ENCODE measurements around the gene DIP2C. TPM values are rescaled to one million over a fixed set of nuclear protein-coding genes. Genes with fewer than 3 reads are reported as not detected.

Gene DIP2C
- total and polyA plus RNA-seq, 2 donors from 2014 or later, result 6.2 to 22.6 TPM

- no peak for TF ChIP-seq CTCF (IDR thresholded peaks at IDR 0.05; ENCODE audit: borderline replicate concordance, extremely low read depth, insufficient read depth)
- H3K9ac ChIP-seq (ENCODE audit: low read length in 3 of 3), result no peak overlapping the region
- intact Hi-C loops (cut with DNase I), result no loop called here
- no peak overlapping the region for H3K4me3 ChIP-seq (ENCODE audit: low read length in 3 of 3)
- H3K4me1 ChIP-seq (ENCODE audit: control insufficient read depth in 2 of 3, insufficient read depth in 2 of 3, low read depth in 1 of 3, low read length in 3 of 3), result peaks cover 0 to 4% (median 0%) of the 10 kb centered on the region in 3 donors
- DNase-seq, result no peak
- H3K9me3 ChIP-seq (ENCODE audit: control insufficient read depth in 2 of 3, insufficient read depth in 1 of 3, low read length in 3 of 3), result peaks cover 0 to 6% (median 0%) of the 10 kb centered on the region in 3 donors
- no peaks in the 10 kb centered on the region for H3K27me3 ChIP-seq (ENCODE audit: control insufficient read depth, insufficient read depth, low read length)
- no peak for FAIRE-seq
- peaks cover 0 to 4% (median 0%) of the 10 kb centered on the region in 3 donors for H3K36me3 ChIP-seq (ENCODE audit: control insufficient read depth in 2 of 3, insufficient read depth in 3 of 3, low read length in 3 of 3)
- H3K27ac ChIP-seq (ENCODE audit: low read depth in 2 of 2, low read length in 2 of 2), result no peak overlapping the region
Observed at GRCh38 chr10:670990-671389, 18.5 kb downstream of the DIP2C start.

GRCh38 chr10:670038-670437, 19.4 kb downstream of the DIP2C start:
- Histone ChIP-seq H3K9me3 (ENCODE audit: control insufficient read depth in 2 of 3, insufficient read depth in 1 of 3, low read length in 3 of 3) (peaks cover 0 to 6% (median 0%) of the 10 kb centered on the region in 3 donors), H3K9ac (ENCODE audit: low read length in 3 of 3) (no peak overlapping the region), H3K4me1 (ENCODE audit: control insufficient read depth in 2 of 3, insufficient read depth in 2 of 3, low read depth in 1 of 3, low read length in 3 of 3) (peaks cover 0 to 4% (median 0%) of the 10 kb centered on the region in 3 donors), H3K27ac (ENCODE audit: low read depth in 2 of 2, low read length in 2 of 2) (no peak overlapping the region), H3K36me3 (ENCODE audit: control insufficient read depth in 2 of 3, insufficient read depth in 3 of 3, low read length in 3 of 3) (peaks cover 0 to 4% (median 0%) of the 10 kb centered on the region in 3 donors), H3K4me3 (ENCODE audit: low read length in 3 of 3) (no peak overlapping the region), H3K27me3 (ENCODE audit: control insufficient read depth, insufficient read depth, low read length) (no peaks in the 10 kb centered on the region)
- DNase-seq, result no peak
- no peak for FAIRE-seq
- TF ChIP-seq CTCF (IDR thresholded peaks at IDR 0.05; ENCODE audit: borderline replicate concordance, extremely low read depth, insufficient read depth), result no peak
- intact Hi-C loops (cut with DNase I), result no loop called here

- Histone ChIP-seq H3K4me3 (ENCODE audit: low read length in 3 of 3) (no peak overlapping the region), H3K9ac (ENCODE audit: low read length in 3 of 3) (no peak overlapping the region), H3K9me3 (ENCODE audit: control insufficient read depth in 2 of 3, insufficient read depth in 1 of 3, low read length in 3 of 3) (peaks cover 0 to 6% (median 0%) of the 10 kb centered on the region in 3 donors), H3K36me3 (ENCODE audit: control insufficient read depth in 2 of 3, insufficient read depth in 3 of 3, low read length in 3 of 3) (peaks cover 0 to 4% (median 0%) of the 10 kb centered on the region in 3 donors), H3K27ac (ENCODE audit: low read depth in 2 of 2, low read length in 2 of 2) (no peak overlapping the region), H3K27me3 (ENCODE audit: control insufficient read depth, insufficient read depth, low read length) (no peaks in the 10 kb centered on the region), H3K4me1 (ENCODE audit: control insufficient read depth in 2 of 3, insufficient read depth in 2 of 3, low read depth in 1 of 3, low read length in 3 of 3) (peaks cover 0 to 8% (median 0%) of the 10 kb centered on the region in 3 donors)
- DNase-seq (no peak), FAIRE-seq (no peak)
- intact Hi-C loops (cut with DNase I), result no loop called here
- TF ChIP-seq CTCF (IDR thresholded peaks at IDR 0.05; ENCODE audit: borderline replicate concordance, extremely low read depth, insufficient read depth), result no peak
Observed at GRCh38 chr10:668786-669485, 20.5 kb downstream of the DIP2C start.

Measured in kidney (tissue), 14 donors.